Activated gamma-delta T cell treated with Interleukin-2 at 50 U/mL for 16 hours (primary cell): ENCODE data around the gene CIROP.

Source experiments
- DNase-seq: peaks from one replicate; pipeline ENCODE4 v3.0.0-alpha.2; 2020

Gene CIROP

GRCh38 chr14:23063601-23064000 is 41.2 kb downstream of the CIROP start:
- DNase-seq = no peak

GRCh38 chr14:23062002-23062401 is 42.8 kb downstream of the CIROP start:
- no peak for DNase-seq

GRCh38 chr14:23060536-23061260 is 44.1 kb downstream of the CIROP start:
- DNase-seq = no peak

GRCh38 chr14:23058654-23059504 is 45.9 kb downstream of the CIROP start:
- no peak for DNase-seq

GRCh38 chr14:23057757-23058653 is 46.8 kb downstream of the CIROP start:
- peak; percentile 89 for DNase-seq

GRCh38 chr14:23056956-23057756 is 47.6 kb downstream of the CIROP start, which contains the start of gene CDH24:
CDH24 (minus strand) TSS chr14:23057520; CDS start chr14:23055733, 1,787 bp downstream.
- peak; percentile 62 for DNase-seq

GRCh38 chr14:23056145-23056955 is 48.4 kb downstream of the CIROP start:
- DNase-seq = peak; percentile 64

GRCh38 chr14:23055621-23056144 is 49.1 kb downstream of the CIROP start:
- DNase-seq = no peak

GRCh38 chr14:23055147-23055550 is 49.6 kb downstream of the CIROP start:
- no peak for DNase-seq

GRCh38 chr14:23054000-23054811 is 50.6 kb downstream of the CIROP start:
- DNase-seq = no peak

- no peak for DNase-seq
Observed at GRCh38 chr14:23053426-23053825, 51.4 kb downstream of the CIROP start.

GRCh38 chr14:23052671-23053070 is 52.1 kb downstream of the CIROP start:
- DNase-seq = no peak

GRCh38 chr14:23052182-23052623 is 52.6 kb downstream of the CIROP start:
- DNase-seq = no peak

GRCh38 chr14:23051141-23052057 is 53.4 kb downstream of the CIROP start:
- no peak for DNase-seq
